AG09319 (cell line): ENCODE results near the gene GPHA2.
A peak's percentile ranks its signal among the peaks of the same experiment; 100 is the strongest.

Experiments used
- DNase-seq: peaks from one replicate; pipeline ENCODE4 v3.0.0-alpha.2; 2010; ENCODE audit warnings: low read depth; ENCODE audit errors: extremely low read depth
- TF ChIP-seq, protein P1 (sequence below): IDR thresholded peaks from 2 replicates; pipeline ENCODE4 v1.5.1; 2011; ENCODE audit warnings: low read depth, mild to moderate bottlenecking, inconsistent platforms, low read length, moderate library complexity

The GPHA2 gene

DNA sequence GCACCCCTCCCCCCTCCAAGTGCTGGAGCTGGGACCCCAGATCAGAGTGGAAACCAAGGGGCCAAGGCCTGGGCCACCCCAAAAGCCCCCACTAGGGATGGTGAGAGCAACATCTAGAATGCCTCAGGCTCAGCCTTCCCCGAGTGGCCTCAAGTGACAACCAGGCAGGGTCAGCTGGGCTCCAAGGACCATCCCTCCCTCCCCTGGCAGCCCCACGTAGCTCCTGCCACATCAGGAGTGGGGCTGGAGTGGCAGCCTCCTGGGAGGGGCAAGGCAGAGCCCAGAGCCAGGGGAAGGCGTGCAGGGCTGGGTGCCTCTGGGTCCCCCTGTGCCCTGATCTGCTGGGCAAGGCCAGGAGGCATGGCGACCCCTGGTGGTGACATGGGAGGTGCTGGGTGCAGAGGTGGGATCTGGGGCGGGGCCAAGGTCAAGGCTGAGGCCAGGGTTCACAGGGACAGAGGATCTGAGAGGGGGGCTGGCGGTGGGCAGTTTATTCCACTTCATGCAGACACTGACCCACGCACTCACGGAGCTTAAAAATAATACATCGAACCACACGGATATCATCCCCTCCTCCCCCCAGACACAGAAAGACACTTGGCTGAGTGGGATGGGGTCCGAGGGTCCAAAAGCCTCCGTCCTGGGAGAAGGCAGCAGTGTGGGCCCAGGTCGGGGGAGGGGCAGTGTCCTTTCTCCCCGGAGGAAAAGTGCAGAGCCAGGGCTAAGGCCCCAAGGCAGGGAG is 41.5 kb downstream of the GPHA2 start:
- TF ChIP-seq, protein P1, sequence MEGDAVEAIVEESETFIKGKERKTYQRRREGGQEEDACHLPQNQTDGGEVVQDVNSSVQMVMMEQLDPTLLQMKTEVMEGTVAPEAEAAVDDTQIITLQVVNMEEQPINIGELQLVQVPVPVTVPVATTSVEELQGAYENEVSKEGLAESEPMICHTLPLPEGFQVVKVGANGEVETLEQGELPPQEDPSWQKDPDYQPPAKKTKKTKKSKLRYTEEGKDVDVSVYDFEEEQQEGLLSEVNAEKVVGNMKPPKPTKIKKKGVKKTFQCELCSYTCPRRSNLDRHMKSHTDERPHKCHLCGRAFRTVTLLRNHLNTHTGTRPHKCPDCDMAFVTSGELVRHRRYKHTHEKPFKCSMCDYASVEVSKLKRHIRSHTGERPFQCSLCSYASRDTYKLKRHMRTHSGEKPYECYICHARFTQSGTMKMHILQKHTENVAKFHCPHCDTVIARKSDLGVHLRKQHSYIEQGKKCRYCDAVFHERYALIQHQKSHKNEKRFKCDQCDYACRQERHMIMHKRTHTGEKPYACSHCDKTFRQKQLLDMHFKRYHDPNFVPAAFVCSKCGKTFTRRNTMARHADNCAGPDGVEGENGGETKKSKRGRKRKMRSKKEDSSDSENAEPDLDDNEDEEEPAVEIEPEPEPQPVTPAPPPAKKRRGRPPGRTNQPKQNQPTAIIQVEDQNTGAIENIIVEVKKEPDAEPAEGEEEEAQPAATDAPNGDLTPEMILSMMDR: peak; percentile 88
- DNase-seq: no peak

- TF ChIP-seq, protein P1: no peak
- DNase-seq: no peak
Observed at GRCh38 chr11:64893194-64894069, 42.3 kb downstream of the GPHA2 start.

DNA sequence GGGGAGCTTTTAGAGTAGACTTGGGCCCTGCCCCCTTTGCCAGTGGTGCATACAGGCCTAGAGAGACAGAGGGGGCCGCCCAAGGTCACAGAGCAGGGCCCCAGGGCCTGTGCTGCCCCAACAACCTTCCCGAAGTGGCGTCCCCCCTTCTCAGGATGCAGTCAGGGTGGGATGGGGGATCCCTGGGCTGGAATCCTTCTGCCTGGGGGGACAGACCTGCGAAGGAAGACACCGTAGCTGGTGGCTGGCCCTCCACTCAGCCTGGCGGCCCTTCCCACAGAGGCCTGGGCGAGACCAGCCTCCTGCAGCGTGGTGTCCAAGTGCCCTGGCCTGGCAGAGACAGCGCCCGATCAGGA is 42.9 kb downstream of the GPHA2 start:
- TF ChIP-seq, protein P1: no peak
- no peak for DNase-seq

DNA sequence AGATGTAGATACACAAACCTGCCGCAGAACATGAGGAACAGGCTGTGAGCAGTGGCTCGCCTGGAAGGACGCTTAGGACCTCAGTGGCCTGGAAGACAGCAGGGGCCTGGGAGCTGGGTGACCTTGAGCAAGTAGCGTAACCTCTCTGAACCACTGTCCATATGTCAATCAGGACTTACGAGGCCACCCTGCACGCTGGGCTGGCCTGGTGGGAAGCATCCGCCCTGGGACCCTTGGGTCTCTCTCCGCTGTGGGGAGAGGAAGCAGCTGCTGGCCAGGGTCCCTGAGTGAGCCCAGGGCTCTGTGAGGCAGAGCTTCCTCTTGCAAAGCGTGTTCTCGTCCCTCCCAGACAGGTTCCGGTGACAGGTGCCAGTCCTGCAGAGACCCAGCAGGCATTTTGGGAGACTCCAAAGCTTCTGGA is 43.3 kb downstream of the GPHA2 start:
- DNase-seq: no peak
- TF ChIP-seq, protein P1: no peak

- TF ChIP-seq, protein P1: no peak
- no peak for DNase-seq
Observed at GRCh38 chr11:64891880-64892279, 43.8 kb downstream of the GPHA2 start.

DNA sequence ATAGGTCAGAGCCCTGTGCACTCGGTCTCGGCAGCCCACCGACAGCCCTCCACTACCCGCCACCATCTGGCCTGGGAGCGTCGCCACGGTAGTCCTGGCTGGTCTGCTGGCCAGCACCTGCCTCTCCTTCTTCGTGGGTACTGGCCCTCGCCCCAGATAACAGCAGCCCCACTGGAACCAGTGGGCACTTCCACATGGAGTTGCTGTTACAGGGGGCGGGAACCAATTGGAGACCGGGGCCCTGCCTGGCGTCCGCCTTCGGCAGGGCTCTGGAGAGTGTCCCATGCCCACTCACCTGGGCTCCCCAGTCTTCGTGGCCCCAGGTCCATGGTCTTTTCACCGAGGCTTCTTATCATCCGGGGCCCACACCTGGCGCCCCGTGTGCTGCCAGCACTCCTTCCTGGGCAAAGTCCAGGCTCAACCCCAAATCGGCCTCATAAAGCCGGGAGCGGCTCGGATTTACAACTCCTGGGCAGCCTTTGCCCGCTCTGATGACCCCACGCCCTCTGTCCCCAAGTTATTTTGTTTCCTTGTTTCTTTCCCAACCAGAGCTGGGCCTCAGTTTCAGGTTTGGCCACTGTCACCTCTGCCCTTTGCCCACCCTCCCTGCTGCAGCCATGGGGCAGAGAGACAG is 44.4 kb downstream of the GPHA2 start:
- TF ChIP-seq, protein P1: no peak
- DNase-seq: no peak
